ENCODE results near the gene RPS6KC1.
"Not testable (repeated sequence)": the region's sequence is repeated elsewhere in the genome, so short reads cannot be mapped to it uniquely, and the experiment has no call there.

Gene RPS6KC1

GRCh38 chr1:213154056-213154685 is 103.1 kb downstream of the RPS6KC1 start:
- no peak for DNase-seq (ENCODE audit: low read depth)

GRCh38 chr1:213159376-213159775 is 108.3 kb downstream of the RPS6KC1 start:
- no peak for DNase-seq (ENCODE audit: low read depth)

GRCh38 chr1:213160442-213160841 is 109.4 kb downstream of the RPS6KC1 start:
- not testable (repeated sequence) for DNase-seq (ENCODE audit: low read depth)

GRCh38 chr1:213162338-213162737 is 111.3 kb downstream of the RPS6KC1 start:
- DNase-seq (ENCODE audit: low read depth) = no peak

- no peak for DNase-seq (ENCODE audit: low read depth)
Measured at GRCh38 chr1:213162862-213163261, 111.8 kb downstream of the RPS6KC1 start.

GRCh38 chr1:213163278-213163711 is 112.3 kb downstream of the RPS6KC1 start:
- no peak for DNase-seq (ENCODE audit: low read depth)

GRCh38 chr1:213164561-213164960 is 113.5 kb downstream of the RPS6KC1 start:
- DNase-seq (ENCODE audit: low read depth) = no peak

GRCh38 chr1:213166852-213167251 is 115.8 kb downstream of the RPS6KC1 start:
- DNase-seq (ENCODE audit: low read depth) = no peak

GRCh38 chr1:213171711-213172110 is 120.7 kb downstream of the RPS6KC1 start:
- no peak for DNase-seq (ENCODE audit: low read depth)

- DNase-seq (ENCODE audit: low read depth) = no peak
Measured at GRCh38 chr1:213176341-213176740, 125.3 kb downstream of the RPS6KC1 start.

- DNase-seq (ENCODE audit: low read depth) = no peak
Measured at GRCh38 chr1:213179784-213180183, 128.7 kb downstream of the RPS6KC1 start.

- no peak for DNase-seq (ENCODE audit: low read depth)
Measured at GRCh38 chr1:213180833-213181232, 129.8 kb downstream of the RPS6KC1 start.

GRCh38 chr1:213183036-213183672 is 132.1 kb downstream of the RPS6KC1 start:
- DNase-seq (ENCODE audit: low read depth) = no peak

- no peak for DNase-seq (ENCODE audit: low read depth)
Measured at GRCh38 chr1:213186168-213186567, 135.1 kb downstream of the RPS6KC1 start.

GRCh38 chr1:213192026-213192425 is 141.0 kb downstream of the RPS6KC1 start:
- DNase-seq (ENCODE audit: low read depth) = no peak

GRCh38 chr1:213194383-213194782 is 143.3 kb downstream of the RPS6KC1 start:
- DNase-seq (ENCODE audit: low read depth) = no peak

- DNase-seq (ENCODE audit: low read depth) = no peak
Measured at GRCh38 chr1:213194855-213195254, 143.8 kb downstream of the RPS6KC1 start.

GRCh38 chr1:213196328-213197054 is 145.4 kb downstream of the RPS6KC1 start:
- not testable (repeated sequence) for DNase-seq (ENCODE audit: low read depth)

- no peak for DNase-seq (ENCODE audit: low read depth)
Measured at GRCh38 chr1:213200630-213201029, 149.6 kb downstream of the RPS6KC1 start.

GRCh38 chr1:213201380-213202155 is 150.5 kb downstream of the RPS6KC1 start:
- DNase-seq (ENCODE audit: low read depth) = no peak

GRCh38 chr1:213211201-213211600 is 160.2 kb downstream of the RPS6KC1 start:
- DNase-seq (ENCODE audit: low read depth) = no peak

- DNase-seq (ENCODE audit: low read depth) = not testable (repeated sequence)
Measured at GRCh38 chr1:213219076-213219475, 168.0 kb downstream of the RPS6KC1 start.
